Thyroid gland (tissue), 4 donors: ENCODE measurements around the gene ANO6. TPM values are rescaled to one million over a fixed set of nuclear protein-coding genes. Genes with fewer than 3 reads are reported as not detected.

Experiments
- DNase-seq, 2 donors: peaks; one replicate each; pipeline ENCODE4 v3.0.0-alpha.2; 2019
- H3K27ac ChIP-seq, 3 donors: fragments of 200-600 bp; sonication (generic); 1 replicate in 2 of 3; 2 replicates in 1 of 3; pipeline ENCODE4 v1.5.1; 2016 to 2019; ENCODE audit warnings: mild to moderate bottlenecking in 1 of 3, moderate library complexity in 1 of 3
- H3K27me3 ChIP-seq: fragments of 200-600 bp; sonication (generic); one replicate; pipeline ENCODE4 v1.5.1; 2019
- H3K36me3 ChIP-seq, 2 donors: fragments of 200-600 bp; sonication (generic); one replicate each; pipeline ENCODE4 v1.5.1; 2016 to 2019
- H3K4me1 ChIP-seq, 2 donors: fragments of 200-600 bp; sonication (generic); one replicate each; pipeline ENCODE4 v1.5.1; 2017 to 2019
- H3K4me3 ChIP-seq, 3 donors: fragments of 200-600 bp; sonication (generic); replicated peaks in 1 of 3; 1 replicate in 2 of 3; 2 replicates in 1 of 3; pipeline ENCODE4 v1.5.1; 2016; ENCODE audit warnings: mild to moderate bottlenecking in 1 of 3
- H3K9me3 ChIP-seq: fragments of 200-600 bp; sonication (generic); one replicate; pipeline ENCODE4 v1.5.1; 2017
- POLR2A ChIP-seq, 2 donors: fragments of 450-650 bp; IDR thresholded peaks; one replicate each; pipeline ENCODE4 v1.6.1; 2017; ENCODE audit warnings: antibody characterized with exemption in 2 of 2, mild to moderate bottlenecking in 2 of 2, moderate library complexity in 1 of 2
- WGBS, 2 donors: methylation state at CpG; one replicate each; pipeline ENCODE4 v1.1.5; 2017; 5-methylcytosine and 5-hydroxymethylcytosine counted together
- intact Hi-C: fragments of 100-400 bp; cut with DNase I; formaldehyde crosslinking; loops from one replicate; pipeline ENCODE4 v1.15.1; 2023
- total RNA-seq, 4 donors: library from RNA; depleted of rRNA; stranded (reverse); fragments of >200 nt; gene quantifications; one replicate each; pipeline ENCODE4 v1.2.3, GENCODE V29; 2016
- TF ChIP-seq, protein P1 (sequence below), 6 experiments: fragments of 200-600 bp in 3 of 6; fragments of 450-650 bp in 3 of 6; sonication (generic) in 3 of 6; IDR thresholded peaks; one replicate each; pipeline ENCODE4 v1.5.1; 2016 to 2019; ENCODE audit warnings: antibody characterized with exemption in 6 of 6, mild to moderate bottlenecking in 2 of 6, inconsistent platforms in 1 of 6, moderate library complexity in 1 of 6

Gene ANO6
- total RNA-seq, 4 donors from 2014 or later: 37.3 to 61.1 (median 48.1) TPM

GRCh38 chr12:45432710-45433109 lies 216.8 kb downstream of the ANO6 start:
- intact Hi-C loops: no loop called here
- Histone ChIP-seq H3K4me3 (no peak overlapping the region), H3K36me3 (peaks cover 0 to 4% of the 10 kb centered on the region in 2 donors), H3K27me3 (no peaks in the 10 kb centered on the region), H3K4me1 (peaks cover 15 to 17% of the 10 kb centered on the region in 2 donors), H3K9me3 (no peaks in the 10 kb centered on the region), H3K27ac (no peak overlapping the region)
- no peak for DNase-seq
- no peak for TF ChIP-seq POLR2A (IDR thresholded peaks at IDR 0.05)
- TF ChIP-seq, protein P1, sequence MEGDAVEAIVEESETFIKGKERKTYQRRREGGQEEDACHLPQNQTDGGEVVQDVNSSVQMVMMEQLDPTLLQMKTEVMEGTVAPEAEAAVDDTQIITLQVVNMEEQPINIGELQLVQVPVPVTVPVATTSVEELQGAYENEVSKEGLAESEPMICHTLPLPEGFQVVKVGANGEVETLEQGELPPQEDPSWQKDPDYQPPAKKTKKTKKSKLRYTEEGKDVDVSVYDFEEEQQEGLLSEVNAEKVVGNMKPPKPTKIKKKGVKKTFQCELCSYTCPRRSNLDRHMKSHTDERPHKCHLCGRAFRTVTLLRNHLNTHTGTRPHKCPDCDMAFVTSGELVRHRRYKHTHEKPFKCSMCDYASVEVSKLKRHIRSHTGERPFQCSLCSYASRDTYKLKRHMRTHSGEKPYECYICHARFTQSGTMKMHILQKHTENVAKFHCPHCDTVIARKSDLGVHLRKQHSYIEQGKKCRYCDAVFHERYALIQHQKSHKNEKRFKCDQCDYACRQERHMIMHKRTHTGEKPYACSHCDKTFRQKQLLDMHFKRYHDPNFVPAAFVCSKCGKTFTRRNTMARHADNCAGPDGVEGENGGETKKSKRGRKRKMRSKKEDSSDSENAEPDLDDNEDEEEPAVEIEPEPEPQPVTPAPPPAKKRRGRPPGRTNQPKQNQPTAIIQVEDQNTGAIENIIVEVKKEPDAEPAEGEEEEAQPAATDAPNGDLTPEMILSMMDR (IDR thresholded peaks at IDR 0.05): no peak
- 95 to 96% methylated on average over 5 of the region's 5 CpGs for WGBS, 2 donors

GRCh38 chr12:45433441-45433868 lies 217.6 kb downstream of the ANO6 start:
- Histone ChIP-seq H3K27me3 (no peaks in the 10 kb centered on the region), H3K36me3 (peaks cover 0 to 4% of the 10 kb centered on the region in 2 donors), H3K4me3 (no peak overlapping the region), H3K27ac (peak overlapping the region in 2 of 3 donors; percentile 9 to 43), H3K4me1 (peaks cover 15 to 17% of the 10 kb centered on the region in 2 donors), H3K9me3 (no peaks in the 10 kb centered on the region)
- intact Hi-C loops: no loop called here
- 33 to 45% methylated on average over 6 of the region's 6 CpGs for WGBS, 2 donors
- DNase-seq: peak; percentile 42 to 55
- no peak for TF ChIP-seq POLR2A (IDR thresholded peaks at IDR 0.05)
- TF ChIP-seq, protein P1 (IDR thresholded peaks at IDR 0.05): no peak

DNA sequence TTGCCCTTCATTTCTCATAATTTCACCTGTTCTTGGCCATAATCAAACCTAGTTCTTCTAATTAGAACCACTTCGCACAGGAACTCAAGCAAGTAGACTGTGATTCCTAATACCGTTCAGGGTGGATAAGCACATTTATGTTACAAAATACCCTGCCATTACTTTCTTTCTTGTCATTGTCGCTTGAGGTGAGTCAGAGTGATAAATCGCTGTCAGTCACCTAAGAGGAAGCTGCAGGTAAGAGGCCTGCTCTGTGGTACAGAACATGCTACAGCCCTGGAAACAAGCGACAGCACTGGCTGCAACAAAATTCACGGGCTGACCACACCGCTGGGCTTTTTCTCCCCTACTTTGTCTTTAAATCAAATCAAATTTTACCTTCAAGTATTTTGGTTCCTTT lies 218.2 kb downstream of the ANO6 start:
- no peaks in the 10 kb centered on the region for H3K9me3 ChIP-seq
- peaks cover 15 to 17% of the 10 kb centered on the region in 2 donors for H3K4me1 ChIP-seq
- DNase-seq: no peak
- H3K27ac ChIP-seq: no peak overlapping the region
- peaks cover 0 to 4% of the 10 kb centered on the region in 2 donors for H3K36me3 ChIP-seq
- no peak for TF ChIP-seq POLR2A (IDR thresholded peaks at IDR 0.05)
- H3K27me3 ChIP-seq: no peaks in the 10 kb centered on the region
- WGBS, 2 donors: 86 to 89% methylated on average over 7 of the region's 7 CpGs
- intact Hi-C loops: no loop called here
- H3K4me3 ChIP-seq: no peak overlapping the region

DNA sequence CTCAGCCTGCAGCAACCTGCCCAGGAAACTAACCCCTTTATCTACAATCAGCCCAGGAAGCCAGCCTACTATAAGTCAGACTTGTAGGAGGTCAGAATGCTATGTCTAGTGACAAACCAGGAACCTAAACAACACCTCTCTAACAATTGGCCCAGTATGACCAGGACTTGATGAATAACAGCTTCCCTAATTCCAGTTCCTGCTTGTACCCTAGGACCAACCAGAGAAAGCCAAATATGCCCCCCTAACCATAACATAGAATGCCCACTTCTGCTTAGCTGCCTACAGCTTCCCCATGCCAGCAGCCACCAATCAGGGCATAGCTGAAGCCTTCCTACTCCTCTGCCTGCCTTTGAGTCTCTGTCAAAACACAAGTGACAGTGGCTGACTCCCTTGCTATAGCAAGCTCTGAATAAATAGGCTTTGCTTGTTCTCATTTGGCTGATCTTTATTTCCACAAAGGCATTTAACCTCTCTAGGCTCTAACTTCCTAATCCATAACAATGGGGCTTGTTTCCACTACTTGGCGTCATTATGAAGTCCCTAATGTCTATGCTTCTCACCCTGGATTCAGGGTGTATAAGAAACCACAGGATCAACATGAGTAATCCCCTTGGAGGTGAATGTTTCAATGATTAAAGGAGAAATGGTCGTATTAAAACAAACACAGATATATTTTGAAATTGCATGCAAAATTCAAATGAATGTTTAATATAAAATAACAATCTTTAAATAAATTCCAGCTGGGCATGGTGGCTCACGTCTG lies 220.2 kb downstream of the ANO6 start:
- Histone ChIP-seq H3K4me1 (peaks cover 15 to 17% of the 10 kb centered on the region in 2 donors), H3K4me3 (no peak overlapping the region), H3K27ac (no peak overlapping the region), H3K9me3 (no peaks in the 10 kb centered on the region), H3K27me3 (no peaks in the 10 kb centered on the region), H3K36me3 (no peaks in the 10 kb centered on the region)
- DNase-seq: no peak
- intact Hi-C loops: no loop called here
- TF ChIP-seq, protein P1 (IDR thresholded peaks at IDR 0.05): no peak
- TF ChIP-seq POLR2A (IDR thresholded peaks at IDR 0.05): no peak
- 91 to 92% methylated on average over 3 of the region's 3 CpGs for WGBS, 2 donors

GRCh38 chr12:45439039-45439438 lies 223.1 kb downstream of the ANO6 start:
- H3K27me3 ChIP-seq: no peaks in the 10 kb centered on the region
- H3K27ac ChIP-seq: no peak overlapping the region
- no peaks in the 10 kb centered on the region for H3K36me3 ChIP-seq
- H3K9me3 ChIP-seq: no peaks in the 10 kb centered on the region
- TF ChIP-seq, protein P1 (IDR thresholded peaks at IDR 0.05): no peak
- TF ChIP-seq POLR2A (IDR thresholded peaks at IDR 0.05): no peak
- H3K4me3 ChIP-seq: no peak overlapping the region
- H3K4me1 ChIP-seq: peaks cover 2 to 3% of the 10 kb centered on the region in 2 donors
- DNase-seq: no peak
- WGBS, 2 donors: 88% methylated on average over 4 of the region's 4 CpGs
- intact Hi-C loops: no loop called here
